Peyer's patch (tissue), 4 donors: ENCODE measurements around the gene CTAGE8.
"Not testable (repeated sequence)": the region's sequence is repeated elsewhere in the genome, so short reads cannot be mapped to it uniquely, and the experiment has no call there.

Experiments used
- POLR2A ChIP-seq, 2 donors: fragments of 450-650 bp; IDR thresholded peaks; one replicate each; pipeline ENCODE4 v1.5.1; 2017; ENCODE audit warnings: antibody characterized with exemption in 2 of 2, mild to moderate bottlenecking in 2 of 2, moderate library complexity in 2 of 2
- TF ChIP-seq, protein P1 (sequence below), 6 experiments: fragments of 450-650 bp in 4 of 6; fragments of 200-600 bp in 2 of 6; sonication (generic) in 1 of 6; IDR thresholded peaks; one replicate each; pipeline ENCODE4 v1.5.1; 2017 to 2019; ENCODE audit warnings: antibody characterized with exemption in 6 of 6, mild to moderate bottlenecking in 3 of 6, moderate library complexity in 1 of 6

DNA sequence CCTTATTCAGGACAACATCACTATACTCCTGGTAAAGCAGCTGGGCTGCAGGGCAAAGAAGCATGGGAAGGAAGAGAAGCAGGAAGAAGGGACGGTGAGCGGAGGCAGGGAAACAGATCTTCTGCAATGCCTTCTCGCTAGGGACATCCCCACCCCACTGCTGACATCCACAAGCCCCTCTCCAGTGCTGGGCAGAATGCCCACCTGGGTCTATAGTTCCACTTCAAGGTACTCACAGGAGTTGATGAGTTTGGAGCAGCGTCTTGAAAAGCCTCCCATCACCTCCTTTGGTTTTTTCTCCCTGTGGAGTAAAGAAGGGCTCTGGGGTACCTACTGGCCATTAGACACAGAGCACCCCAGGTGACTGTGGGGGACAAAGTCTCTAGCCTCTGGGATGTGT is 13.4 kb upstream of the CTAGE8 start:
- TF ChIP-seq, protein P1, sequence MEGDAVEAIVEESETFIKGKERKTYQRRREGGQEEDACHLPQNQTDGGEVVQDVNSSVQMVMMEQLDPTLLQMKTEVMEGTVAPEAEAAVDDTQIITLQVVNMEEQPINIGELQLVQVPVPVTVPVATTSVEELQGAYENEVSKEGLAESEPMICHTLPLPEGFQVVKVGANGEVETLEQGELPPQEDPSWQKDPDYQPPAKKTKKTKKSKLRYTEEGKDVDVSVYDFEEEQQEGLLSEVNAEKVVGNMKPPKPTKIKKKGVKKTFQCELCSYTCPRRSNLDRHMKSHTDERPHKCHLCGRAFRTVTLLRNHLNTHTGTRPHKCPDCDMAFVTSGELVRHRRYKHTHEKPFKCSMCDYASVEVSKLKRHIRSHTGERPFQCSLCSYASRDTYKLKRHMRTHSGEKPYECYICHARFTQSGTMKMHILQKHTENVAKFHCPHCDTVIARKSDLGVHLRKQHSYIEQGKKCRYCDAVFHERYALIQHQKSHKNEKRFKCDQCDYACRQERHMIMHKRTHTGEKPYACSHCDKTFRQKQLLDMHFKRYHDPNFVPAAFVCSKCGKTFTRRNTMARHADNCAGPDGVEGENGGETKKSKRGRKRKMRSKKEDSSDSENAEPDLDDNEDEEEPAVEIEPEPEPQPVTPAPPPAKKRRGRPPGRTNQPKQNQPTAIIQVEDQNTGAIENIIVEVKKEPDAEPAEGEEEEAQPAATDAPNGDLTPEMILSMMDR (IDR thresholded peaks at IDR 0.05): not testable (repeated sequence)
- TF ChIP-seq POLR2A (IDR thresholded peaks at IDR 0.05): not testable (repeated sequence)
